Measurements from ENCODE around the gene RASGEF1B.

- TF ChIP-seq POLR2A (IDR thresholded peaks at IDR 0.05) (no peak), POLR2AphosphoS5 (IDR thresholded peaks at IDR 0.05) (no peak), CTCF (IDR thresholded peaks at IDR 0.05) (no peak)
Measured at GRCh38 chr4:81491943-81492342, 20.2 kb upstream of the RASGEF1B start.

Data from gastroesophageal sphincter (tissue), 3 donors.